ENCODE data around the gene CNST.
"Not testable (repeated sequence)": the region's sequence is repeated elsewhere in the genome, so short reads cannot be mapped to it uniquely, and the experiment has no call there.

Gene CNST

DNA sequence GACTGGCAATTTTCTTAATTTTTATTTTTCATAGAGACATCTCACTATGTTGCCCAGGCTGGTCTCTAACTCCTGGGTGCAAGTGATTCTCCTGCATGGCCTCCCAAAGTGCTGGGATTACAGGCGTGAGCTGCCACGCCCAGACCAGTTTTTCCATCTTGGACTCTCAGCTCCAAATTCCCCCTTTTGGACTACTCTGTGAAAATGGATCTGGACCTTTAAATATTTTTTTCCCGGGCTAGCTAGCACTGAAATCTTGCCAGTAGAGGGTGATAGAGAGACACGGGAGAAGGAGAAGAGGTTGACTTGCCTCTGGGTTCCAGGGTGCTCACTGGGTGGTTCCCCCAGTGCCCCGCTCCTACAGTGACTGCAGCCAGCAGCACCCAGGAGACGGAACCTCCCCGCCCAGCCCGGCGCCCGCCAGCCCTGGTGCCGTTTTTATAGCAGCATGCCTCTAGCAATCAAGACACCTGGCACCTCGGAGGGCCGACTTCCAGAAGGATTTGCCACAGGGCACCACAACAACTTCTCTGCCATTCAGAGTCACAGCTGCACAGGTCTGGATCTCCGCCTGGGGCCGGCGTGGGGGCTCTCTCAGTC, 123.3 kb downstream of the CNST start:
- TF ChIP-seq, protein P1, sequence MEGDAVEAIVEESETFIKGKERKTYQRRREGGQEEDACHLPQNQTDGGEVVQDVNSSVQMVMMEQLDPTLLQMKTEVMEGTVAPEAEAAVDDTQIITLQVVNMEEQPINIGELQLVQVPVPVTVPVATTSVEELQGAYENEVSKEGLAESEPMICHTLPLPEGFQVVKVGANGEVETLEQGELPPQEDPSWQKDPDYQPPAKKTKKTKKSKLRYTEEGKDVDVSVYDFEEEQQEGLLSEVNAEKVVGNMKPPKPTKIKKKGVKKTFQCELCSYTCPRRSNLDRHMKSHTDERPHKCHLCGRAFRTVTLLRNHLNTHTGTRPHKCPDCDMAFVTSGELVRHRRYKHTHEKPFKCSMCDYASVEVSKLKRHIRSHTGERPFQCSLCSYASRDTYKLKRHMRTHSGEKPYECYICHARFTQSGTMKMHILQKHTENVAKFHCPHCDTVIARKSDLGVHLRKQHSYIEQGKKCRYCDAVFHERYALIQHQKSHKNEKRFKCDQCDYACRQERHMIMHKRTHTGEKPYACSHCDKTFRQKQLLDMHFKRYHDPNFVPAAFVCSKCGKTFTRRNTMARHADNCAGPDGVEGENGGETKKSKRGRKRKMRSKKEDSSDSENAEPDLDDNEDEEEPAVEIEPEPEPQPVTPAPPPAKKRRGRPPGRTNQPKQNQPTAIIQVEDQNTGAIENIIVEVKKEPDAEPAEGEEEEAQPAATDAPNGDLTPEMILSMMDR (IDR thresholded peaks at IDR 0.05; ENCODE audit: low read depth, low read length) = peak; percentile 92
- H3K4me3 ChIP-seq (replicated peaks in 1 of 2; ENCODE audit: low read depth in 2 of 2, low read length in 2 of 2) = peak overlapping the region; percentile 18 to 46
- peak; percentile 77 to 80 for DNase-seq (ENCODE audit: low read depth in 2 of 2)

DNA sequence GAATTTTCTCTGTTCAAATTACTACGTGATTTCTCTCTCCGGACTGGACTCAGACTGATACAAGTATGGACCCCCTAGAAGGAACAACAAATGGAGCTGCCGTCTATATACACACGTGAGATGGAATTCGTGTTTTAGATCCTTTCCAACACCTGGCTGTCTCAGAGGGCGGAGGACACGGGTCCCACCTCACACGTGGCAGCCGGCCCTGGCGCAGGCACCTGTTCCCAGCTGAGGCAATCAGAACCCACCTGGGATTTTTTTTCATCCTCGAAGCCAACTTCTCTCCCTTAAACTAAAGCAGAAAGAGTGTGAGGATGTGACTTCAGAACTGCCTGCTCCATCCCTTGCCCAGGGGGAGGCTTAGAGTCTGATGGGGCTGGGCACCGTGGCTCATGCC, 123.8 kb downstream of the CNST start:
- DNase-seq (ENCODE audit: low read depth in 2 of 2) = no peak
- TF ChIP-seq, protein P1 (IDR thresholded peaks at IDR 0.05; ENCODE audit: low read depth, low read length) = no peak
- H3K4me3 ChIP-seq (replicated peaks in 1 of 2; ENCODE audit: low read depth in 2 of 2, low read length in 2 of 2) = no peak overlapping the region

DNA sequence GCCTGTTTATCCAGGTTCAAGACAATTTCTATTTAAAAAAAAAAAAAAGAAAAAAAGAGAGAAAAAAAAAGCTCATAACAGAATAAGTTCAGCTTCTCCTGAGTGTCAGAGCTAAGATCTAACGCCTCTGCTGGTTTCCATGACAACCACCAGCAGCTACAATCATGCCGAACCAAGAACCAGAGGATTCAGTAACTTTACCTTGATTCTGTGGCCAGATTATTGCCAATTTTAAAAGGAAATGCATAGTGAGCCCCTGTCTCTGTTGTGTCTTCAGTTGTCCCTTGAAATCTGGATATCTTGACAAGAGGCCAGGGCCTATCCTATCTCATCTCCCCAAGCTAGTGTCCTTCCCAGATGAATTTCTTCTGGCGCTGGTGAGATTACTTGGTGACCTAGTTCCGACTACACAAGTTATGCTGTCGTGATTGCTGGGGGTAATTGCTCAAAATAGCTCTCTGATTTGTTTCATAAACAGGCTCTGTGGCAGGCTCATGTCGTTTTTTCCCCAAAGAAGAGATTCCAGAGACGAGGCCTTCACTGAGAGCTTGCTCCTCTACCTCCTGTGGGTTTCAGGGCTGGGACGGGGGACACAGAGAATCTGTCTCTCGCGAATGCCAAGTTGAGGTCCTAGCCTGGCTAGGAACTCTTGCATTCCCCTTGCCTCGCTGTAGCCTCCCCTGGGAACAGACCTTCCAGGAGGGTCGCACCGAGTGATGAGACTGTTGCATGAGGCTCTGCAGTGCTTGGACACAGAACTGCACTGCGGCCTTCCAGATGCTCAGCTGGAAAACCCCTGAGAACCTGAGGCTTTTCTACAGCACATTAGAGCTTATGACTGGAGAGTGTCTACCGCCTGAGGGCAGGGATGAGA, 125.6 kb downstream of the CNST start:
- TF ChIP-seq, protein P1 (IDR thresholded peaks at IDR 0.05; ENCODE audit: low read depth, low read length) = no peak
- H3K4me3 ChIP-seq (replicated peaks in 1 of 2; ENCODE audit: low read depth in 2 of 2, low read length in 2 of 2) = no peak overlapping the region
- DNase-seq (ENCODE audit: low read depth in 2 of 2) = peak in 1 of 2 donors; percentile 36

DNA sequence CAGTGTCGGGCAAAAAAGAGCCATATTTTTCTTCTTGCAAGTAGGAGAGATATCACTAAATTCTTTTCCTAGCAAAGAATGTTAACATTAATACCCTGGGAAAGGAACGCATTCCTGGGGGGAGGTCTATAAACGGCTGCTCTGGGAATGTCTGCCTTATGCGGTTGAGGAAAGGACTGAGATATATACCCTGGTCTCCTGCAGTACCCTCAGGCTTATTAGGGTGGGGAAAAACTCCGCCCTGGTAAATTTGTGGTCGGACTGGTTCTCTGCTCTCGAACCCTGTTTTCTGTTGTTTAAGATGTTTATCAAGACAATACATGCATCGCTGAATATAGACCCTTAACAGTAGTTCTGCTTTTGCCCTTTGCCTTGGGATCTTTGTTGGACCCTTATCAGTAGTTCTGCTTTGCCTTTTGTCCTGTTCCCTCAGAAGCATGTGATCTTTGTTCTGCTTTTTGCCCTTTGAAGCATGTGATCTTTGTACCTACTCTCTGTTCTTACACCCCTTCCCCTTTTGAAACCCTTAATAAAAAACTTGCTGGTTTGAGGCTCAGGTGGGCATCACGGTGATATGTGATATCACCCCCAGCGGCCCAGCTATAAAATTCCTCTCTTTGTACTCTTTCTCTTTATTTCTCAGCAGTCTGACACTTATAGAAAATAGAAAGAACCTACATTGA, 128.1 kb downstream of the CNST start:
- DNase-seq (ENCODE audit: low read depth in 2 of 2); H3K4me3 ChIP-seq (replicated peaks in 1 of 2; ENCODE audit: low read depth in 2 of 2, low read length in 2 of 2): not testable (repeated sequence)

DNA sequence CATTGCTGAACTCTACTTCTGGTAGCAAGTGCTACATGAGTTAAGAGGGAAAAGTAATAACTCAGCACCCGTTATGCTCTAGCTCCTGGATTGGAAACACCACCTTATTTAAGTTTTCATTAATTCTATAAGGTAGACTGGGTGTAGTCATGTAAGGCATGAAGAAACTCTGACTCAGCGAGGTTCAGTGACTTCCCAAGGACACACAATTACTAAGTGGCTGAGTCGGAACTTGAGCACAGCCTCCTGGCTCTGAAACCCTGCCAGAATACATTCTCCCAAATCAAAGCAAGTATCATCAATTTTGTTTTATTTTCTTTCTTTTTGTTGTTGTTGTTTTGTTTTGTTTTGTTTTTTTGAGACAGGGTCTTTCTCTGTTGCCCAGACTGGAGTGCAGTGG, 128.9 kb downstream of the CNST start:
- H3K4me3 ChIP-seq (replicated peaks in 1 of 2; ENCODE audit: low read depth in 2 of 2, low read length in 2 of 2) = no peak overlapping the region
- peak in 1 of 2 donors; percentile 50 for DNase-seq (ENCODE audit: low read depth in 2 of 2)
- TF ChIP-seq, protein P1 (IDR thresholded peaks at IDR 0.05; ENCODE audit: low read depth, low read length) = no peak

DNA sequence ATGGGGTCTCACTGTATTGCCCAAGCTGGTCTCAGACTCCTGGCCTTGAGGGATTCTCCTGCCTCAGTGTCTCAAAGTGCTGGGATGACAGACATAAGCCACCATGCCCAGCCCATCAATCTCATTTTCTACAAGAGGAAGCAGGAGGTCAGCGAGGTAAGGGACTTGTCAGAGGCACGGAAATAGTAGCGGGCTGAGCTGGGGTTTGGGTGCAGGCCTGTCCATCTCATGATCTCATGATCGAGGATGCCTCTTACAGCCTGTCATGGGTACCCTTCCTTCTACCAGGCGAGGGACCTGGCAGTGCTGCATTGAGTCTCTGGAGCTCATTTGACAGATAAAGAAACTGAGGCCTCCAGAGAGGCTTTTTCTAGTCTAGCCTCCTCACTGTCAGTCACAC, 129.4 kb downstream of the CNST start:
- no peak for DNase-seq (ENCODE audit: low read depth in 2 of 2)
- TF ChIP-seq, protein P1 (IDR thresholded peaks at IDR 0.05; ENCODE audit: low read depth, low read length) = no peak
- no peak overlapping the region for H3K4me3 ChIP-seq (replicated peaks in 1 of 2; ENCODE audit: low read depth in 2 of 2, low read length in 2 of 2)
